ENCODE measurements around the gene LCORL. TPM values are rescaled to one million over a fixed set of nuclear protein-coding genes. Genes with fewer than 3 reads are reported as not detected.

The LCORL gene
- total RNA-seq, 2 experiments from 2014 or later: 31.4 to 37.4 TPM

- ChIA-PET CTCF (ENCODE audit: unreplicated experiment) (no interaction called here), POLR2A (no interaction called here)
- BruUV-seq (replicated peaks): no TSS peak
Measured at GRCh38 chr4:17895481-17895880, 126.1 kb downstream of the LCORL start.

GRCh38 chr4:17894421-17894820 is 127.1 kb downstream of the LCORL start:
- intact Hi-C loops (cut with micrococcal nuclease; ENCODE audit: unreplicated experiment): no loop called here
- TF ChIP-seq EZH2phosphoT487 (IDR thresholded peaks at IDR 0.05; ENCODE audit: borderline replicate concordance, low read depth, low read length) (no peak), CTCF (conservative IDR thresholded peaks at IDR 0.05; ENCODE audit: low read length) (no peak)
- no peaks in the 10 kb centered on the region for H3K9me3 ChIP-seq (ENCODE audit: low read length)
- H3K4me1 ChIP-seq (ENCODE audit: insufficient read depth, low read length, poor library complexity, severe bottlenecking): no peaks in the 10 kb centered on the region
- H3K9me2 ChIP-seq (ENCODE audit: insufficient read depth, low read length): no peaks in the 10 kb centered on the region
- no peaks in the 10 kb centered on the region for H3K79me2 ChIP-seq (ENCODE audit: insufficient read depth, low read depth, low read length)
- H3K27ac ChIP-seq (ENCODE audit: low read depth, low read length, poor library complexity, severe bottlenecking): no peak overlapping the region
- no peak overlapping the region for H3K4me2 ChIP-seq (ENCODE audit: low read length)
- H2AFZ ChIP-seq (ENCODE audit: low read length): no peak overlapping the region
- no peaks in the 10 kb centered on the region for H4K20me1 ChIP-seq (ENCODE audit: insufficient read depth, low read length)
- ChIA-PET CTCF (ENCODE audit: unreplicated experiment) (no interaction called here), POLR2A (interaction anchor here (1.0 kb wide), 1 partner anchor 77 kb away, joined by 4 read pairs; no protein-coding TSS in a partner anchor)
- H3K36me3 ChIP-seq (ENCODE audit: insufficient read depth, low read length): peaks cover 3% of the 10 kb centered on the region; the same call in 1 of the 2 replicates
- DNase-seq (ENCODE audit: low spot score): no peak
- BruUV-seq (replicated peaks): no TSS peak
- H3K4me3 ChIP-seq (ENCODE audit: low read depth, low read length, poor library complexity, severe bottlenecking): no peak overlapping the region

More at GRCh38 chr4:17895481-17895880, 126.1 kb downstream of the LCORL start:
- no peaks in the 10 kb centered on the region for H3K9me3 ChIP-seq (ENCODE audit: low read length)
- H3K4me1 ChIP-seq (ENCODE audit: insufficient read depth, low read length, poor library complexity, severe bottlenecking): no peaks in the 10 kb centered on the region
- H3K9me2 ChIP-seq (ENCODE audit: insufficient read depth, low read length): no peaks in the 10 kb centered on the region
- TF ChIP-seq CTCF (conservative IDR thresholded peaks at IDR 0.05; ENCODE audit: low read length) (no peak), EZH2phosphoT487 (IDR thresholded peaks at IDR 0.05; ENCODE audit: borderline replicate concordance, low read depth, low read length) (no peak)
- H3K27ac ChIP-seq (ENCODE audit: low read depth, low read length, poor library complexity, severe bottlenecking): no peak overlapping the region
- DNase-seq (ENCODE audit: low spot score): no peak
- H3K36me3 ChIP-seq (ENCODE audit: insufficient read depth, low read length): peaks cover 3% of the 10 kb centered on the region; the same call in 1 of the 2 replicates
- H2AFZ ChIP-seq (ENCODE audit: low read length): no peak overlapping the region
- H3K4me2 ChIP-seq (ENCODE audit: low read length): no peak overlapping the region
- intact Hi-C loops (cut with micrococcal nuclease; ENCODE audit: unreplicated experiment): no loop called here
- no peaks in the 10 kb centered on the region for H3K79me2 ChIP-seq (ENCODE audit: insufficient read depth, low read depth, low read length)
- H4K20me1 ChIP-seq (ENCODE audit: insufficient read depth, low read length): no peaks in the 10 kb centered on the region
- no peak overlapping the region for H3K4me3 ChIP-seq (ENCODE audit: low read depth, low read length, poor library complexity, severe bottlenecking)

GRCh38 chr4:17889692-17890091 is 131.9 kb downstream of the LCORL start:
- H3K4me3 ChIP-seq (ENCODE audit: low read depth, low read length, poor library complexity, severe bottlenecking): no peak overlapping the region
- H3K4me1 ChIP-seq (ENCODE audit: insufficient read depth, low read length, poor library complexity, severe bottlenecking): no peaks in the 10 kb centered on the region
- ChIA-PET CTCF (ENCODE audit: unreplicated experiment) (no interaction called here), POLR2A (interaction anchor here (0.6 kb wide), 1 partner anchor 249 kb away, joined by 3 read pairs; no protein-coding TSS in a partner anchor)
- intact Hi-C loops (cut with micrococcal nuclease; ENCODE audit: unreplicated experiment): no loop called here
- no peaks in the 10 kb centered on the region for H3K9me2 ChIP-seq (ENCODE audit: insufficient read depth, low read length)
- H3K79me2 ChIP-seq (ENCODE audit: insufficient read depth, low read depth, low read length): no peaks in the 10 kb centered on the region
- no peaks in the 10 kb centered on the region for H4K20me1 ChIP-seq (ENCODE audit: insufficient read depth, low read length)
- H3K36me3 ChIP-seq (ENCODE audit: insufficient read depth, low read length): peaks cover 3% of the 10 kb centered on the region; the same call in 1 of the 2 replicates
- no TSS peak for BruUV-seq (replicated peaks)
- H3K9me3 ChIP-seq (ENCODE audit: low read length): no peaks in the 10 kb centered on the region
- no peak overlapping the region for H2AFZ ChIP-seq (ENCODE audit: low read length)
- TF ChIP-seq CTCF (conservative IDR thresholded peaks at IDR 0.05; ENCODE audit: low read length) (no peak), EZH2phosphoT487 (IDR thresholded peaks at IDR 0.05; ENCODE audit: borderline replicate concordance, low read depth, low read length) (no peak)
- no peak overlapping the region for H3K4me2 ChIP-seq (ENCODE audit: low read length)
- no peak for DNase-seq (ENCODE audit: low spot score)
- no peak overlapping the region for H3K27ac ChIP-seq (ENCODE audit: low read depth, low read length, poor library complexity, severe bottlenecking)

Measured in OCI-LY7 (cell line).